ENCODE measurements around the gene EXOSC5. TPM values are rescaled to one million over a fixed set of nuclear protein-coding genes. Genes with fewer than 3 reads are reported as not detected.

The EXOSC5 gene
- total RNA-seq, 2 donors from 2014 or later: 44.7 to 61.1 TPM

- DNase-seq (ENCODE audit: low spot score in 2 of 2) (no peak), ATAC-seq (no peak)
- Mint-ChIP-seq H3K27ac (no peak overlapping the region), H3K36me3 (no peaks in the 10 kb centered on the region), H3K9me3 (no peaks in the 10 kb centered on the region)
Measured at GRCh38 chr19:41430922-41431321, 33.8 kb upstream of the EXOSC5 start.

- Mint-ChIP-seq H3K36me3 (no peaks in the 10 kb centered on the region), H3K27ac (peak overlapping the region; percentile 96), H3K9me3 (no peaks in the 10 kb centered on the region)
- DNase-seq (ENCODE audit: low spot score in 2 of 2) (no peak), ATAC-seq (no peak)
Measured at GRCh38 chr19:41428481-41428859, 31.3 kb upstream of the EXOSC5 start.

GRCh38 chr19:41427647-41428480, 30.7 kb upstream of the EXOSC5 start:
- DNase-seq (ENCODE audit: low spot score in 2 of 2): no peak
- no peaks in the 10 kb centered on the region for H3K36me3 Mint-ChIP-seq
- H3K27ac Mint-ChIP-seq: peak overlapping the region; percentile 96
- H3K9me3 Mint-ChIP-seq: no peaks in the 10 kb centered on the region
- peak; percentile 42 to 73 for ATAC-seq

GRCh38 chr19:41426952-41427646, 29.9 kb upstream of the EXOSC5 start, which contains the start of gene B3GNT8:
B3GNT8 (minus strand) TSS chr19:41427374; CDS start chr19:41426778, 596 bp downstream.
- Mint-ChIP-seq H3K27ac (peak within 1 kb of the TSS; percentile 87 to 96), H3K36me3 (no peaks in the 10 kb centered on the region), H3K9me3 (no peaks in the 10 kb centered on the region)
- ATAC-seq (peak; percentile 54 to 70), DNase-seq (ENCODE audit: low spot score in 2 of 2) (peak in 1 of 2 donors; percentile 33)

- DNase-seq (ENCODE audit: low spot score in 2 of 2): no peak
- Mint-ChIP-seq H3K27ac (peak overlapping the region in 1 of 2 donors; percentile 96), H3K36me3 (no peaks in the 10 kb centered on the region), H3K9me3 (no peaks in the 10 kb centered on the region)
- no peak for ATAC-seq
Measured at GRCh38 chr19:41426116-41426841, 29.1 kb upstream of the EXOSC5 start.

GRCh38 chr19:41425174-41426115, 28.3 kb upstream of the EXOSC5 start:
- DNase-seq (ENCODE audit: low spot score in 2 of 2) (no peak), ATAC-seq (no peak)
- Mint-ChIP-seq H3K36me3 (no peaks in the 10 kb centered on the region), H3K27ac (no peak overlapping the region), H3K9me3 (no peaks in the 10 kb centered on the region)

- H3K36me3 Mint-ChIP-seq: no peaks in the 10 kb centered on the region
- ATAC-seq (no peak), DNase-seq (ENCODE audit: low spot score in 2 of 2) (no peak)
- H3K27ac Mint-ChIP-seq: no peak overlapping the region
- H3K9me3 Mint-ChIP-seq: no peaks in the 10 kb centered on the region
Measured at GRCh38 chr19:41424335-41425173, 27.4 kb upstream of the EXOSC5 start.

GRCh38 chr19:41422955-41423354, 25.8 kb upstream of the EXOSC5 start:
- Mint-ChIP-seq H3K27ac (no peak overlapping the region), H3K36me3 (no peaks in the 10 kb centered on the region), H3K9me3 (no peaks in the 10 kb centered on the region)
- DNase-seq (ENCODE audit: low spot score in 2 of 2) (no peak), ATAC-seq (no peak)

- H3K36me3 Mint-ChIP-seq: no peaks in the 10 kb centered on the region
- no peaks in the 10 kb centered on the region for H3K9me3 Mint-ChIP-seq
- H3K27ac Mint-ChIP-seq: no peak overlapping the region
- DNase-seq (ENCODE audit: low spot score in 2 of 2) (no peak), ATAC-seq (no peak)
Measured at GRCh38 chr19:41422456-41422855, 25.3 kb upstream of the EXOSC5 start.

- Mint-ChIP-seq H3K27ac (peak overlapping the region in 1 of 2 donors; percentile 6), H3K36me3 (no peaks in the 10 kb centered on the region), H3K9me3 (no peaks in the 10 kb centered on the region)
- no peak for DNase-seq (ENCODE audit: low spot score in 2 of 2)
- ATAC-seq: no peak
Measured at GRCh38 chr19:41421973-41422372, 24.8 kb upstream of the EXOSC5 start.

GRCh38 chr19:41421314-41421713, 24.2 kb upstream of the EXOSC5 start:
- H3K9me3 Mint-ChIP-seq: no peaks in the 10 kb centered on the region
- no peaks in the 10 kb centered on the region for H3K36me3 Mint-ChIP-seq
- H3K27ac Mint-ChIP-seq: no peak overlapping the region

GRCh38 chr19:41420101-41420880, 23.1 kb upstream of the EXOSC5 start:
- no peaks in the 10 kb centered on the region for H3K36me3 Mint-ChIP-seq
- no peak for ATAC-seq

More at GRCh38 chr19:41421314-41421713, 24.2 kb upstream of the EXOSC5 start:
- DNase-seq (ENCODE audit: low spot score in 2 of 2) (no peak), ATAC-seq (peak in 1 of 2 donors; percentile 20)

GRCh38 chr19:41416194-41416674, 19.1 kb upstream of the EXOSC5 start:
- ATAC-seq: peak in 1 of 2 donors; percentile 73
- Mint-ChIP-seq H3K9me3 (no peaks in the 10 kb centered on the region), H3K27ac (no peak overlapping the region), H3K36me3 (peaks cover 4 to 8% of the 10 kb centered on the region in 2 donors)
- DNase-seq (ENCODE audit: low spot score in 2 of 2): no peak

More at GRCh38 chr19:41420101-41420880, 23.1 kb upstream of the EXOSC5 start:
- H3K27ac Mint-ChIP-seq: no peak overlapping the region
- no peaks in the 10 kb centered on the region for H3K9me3 Mint-ChIP-seq
- no peak for DNase-seq (ENCODE audit: low spot score in 2 of 2)

- H3K9me3 Mint-ChIP-seq: no peaks in the 10 kb centered on the region
- DNase-seq (ENCODE audit: low spot score in 2 of 2) (no peak), ATAC-seq (peak in 1 of 2 donors; percentile 46)
- peaks cover 4 to 8% of the 10 kb centered on the region in 2 donors for H3K36me3 Mint-ChIP-seq
- peak overlapping the region in 1 of 2 donors; percentile 50 for H3K27ac Mint-ChIP-seq
Measured at GRCh38 chr19:41415154-41415571, 18.0 kb upstream of the EXOSC5 start.
